HEK293 (cell line): ENCODE measurements around the gene MMP25.

Source experiments
- KLF1 ChIP-seq: fragments of 450-650 bp; formaldehyde crosslinking; IDR thresholded peaks from 2 replicates; pipeline ENCODE4 v1.5.1; 2016; ENCODE audit warnings: missing biosample characterization, missing genetic modification characterization
- KLF17 ChIP-seq: fragments of 450-650 bp; formaldehyde crosslinking; IDR thresholded peaks from 2 replicates; pipeline ENCODE4 v1.5.1; 2016; ENCODE audit warnings: missing biosample characterization, missing genetic modification characterization
- PRDM2 ChIP-seq: fragments of 450-650 bp; formaldehyde crosslinking; IDR thresholded peaks from 2 replicates; pipeline ENCODE4 v1.5.1; 2016; ENCODE audit warnings: missing biosample characterization, missing genetic modification characterization, borderline replicate concordance
- SETDB1 ChIP-seq: IDR thresholded peaks from one replicate; pipeline ENCODE4 v1.6.1; 2017; ENCODE audit warnings: mild to moderate bottlenecking, low read length, moderate library complexity, mixed read lengths; ENCODE audit not compliant: insufficient read length
- ZBTB1 ChIP-seq: fragments of 450-650 bp; formaldehyde crosslinking; IDR thresholded peaks from 2 replicates; pipeline ENCODE4 v1.5.1; 2016; ENCODE audit warnings: missing biosample characterization, missing genetic modification characterization
- ZBTB11 ChIP-seq: fragments of 450-650 bp; formaldehyde crosslinking; conservative IDR thresholded peaks from 2 replicates; pipeline ENCODE4 v1.5.1; 2016; ENCODE audit warnings: low read depth, missing biosample characterization, missing genetic modification characterization
- ZEB2 ChIP-seq: fragments of 450-650 bp; formaldehyde crosslinking; IDR thresholded peaks from 2 replicates; pipeline ENCODE4 v1.5.1; 2016; ENCODE audit warnings: missing biosample characterization, missing genetic modification characterization
- ZNF121 ChIP-seq: fragments of 450-650 bp; formaldehyde crosslinking; IDR thresholded peaks from 2 replicates; pipeline ENCODE4 v1.5.1; 2016; ENCODE audit warnings: missing biosample characterization, missing genetic modification characterization
- ZNF148 ChIP-seq: fragments of 450-650 bp; formaldehyde crosslinking; IDR thresholded peaks from 2 replicates; pipeline ENCODE4 v1.5.0; 2017; ENCODE audit warnings: missing biosample characterization, missing genetic modification characterization, borderline replicate concordance
- ZNF239 ChIP-seq: fragments of 450-650 bp; formaldehyde crosslinking; IDR thresholded peaks from 2 replicates; pipeline ENCODE4 v1.5.1; 2016; ENCODE audit warnings: missing biosample characterization, missing genetic modification characterization
- ZNF24 ChIP-seq: fragments of 450-650 bp; formaldehyde crosslinking; IDR thresholded peaks from 2 replicates; pipeline ENCODE4 v1.5.1; 2016; ENCODE audit warnings: missing biosample characterization, missing genetic modification characterization
- ZNF280C ChIP-seq: fragments of 450-650 bp; formaldehyde crosslinking; IDR thresholded peaks from 2 replicates; pipeline ENCODE4 v1.5.1; 2016; ENCODE audit warnings: missing biosample characterization, missing genetic modification characterization
- ZNF394 ChIP-seq: fragments of 450-650 bp; formaldehyde crosslinking; IDR thresholded peaks from 2 replicates; pipeline ENCODE4 v1.5.1; 2016; ENCODE audit warnings: missing biosample characterization, missing genetic modification characterization, mild to moderate bottlenecking, moderate library complexity, borderline replicate concordance
- ZNF561 ChIP-seq: fragments of 450-650 bp; IDR thresholded peaks from 2 replicates; pipeline ENCODE4 v1.5.1; 2018; ENCODE audit warnings: missing biosample characterization, missing genetic modification characterization, borderline replicate concordance
- ZNF596 ChIP-seq: fragments of 450-650 bp; IDR thresholded peaks from 2 replicates; pipeline ENCODE4 v1.5.0; 2018; ENCODE audit warnings: missing biosample characterization, mild to moderate bottlenecking, missing genetic modification characterization, moderate library complexity
- ZNF629 ChIP-seq: fragments of 450-650 bp; formaldehyde crosslinking; IDR thresholded peaks from 2 replicates; pipeline ENCODE4 v1.5.1; 2017; ENCODE audit warnings: missing biosample characterization, missing genetic modification characterization
- ZNF654 ChIP-seq: fragments of 450-650 bp; formaldehyde crosslinking; IDR thresholded peaks from 2 replicates; pipeline ENCODE4 v1.5.1; 2016; ENCODE audit warnings: low read depth, missing biosample characterization, missing genetic modification characterization
- ZNF664 ChIP-seq: fragments of 450-650 bp; formaldehyde crosslinking; IDR thresholded peaks from 2 replicates; pipeline ENCODE4 v1.5.1; 2016; ENCODE audit warnings: missing biosample characterization, missing genetic modification characterization
- ZNF704 ChIP-seq: fragments of 450-650 bp; formaldehyde crosslinking; IDR thresholded peaks from 2 replicates; pipeline ENCODE4 v1.5.1; 2016; ENCODE audit warnings: missing biosample characterization, missing genetic modification characterization
- ZSCAN4 ChIP-seq: fragments of 450-650 bp; formaldehyde crosslinking; IDR thresholded peaks from 2 replicates; pipeline ENCODE4 v1.5.1; 2017; ENCODE audit warnings: missing biosample characterization, missing genetic modification characterization

Gene MMP25

GRCh38 chr16:3020604-3021448, 25.5 kb upstream of the MMP25 start (continued):
- TF ChIP-seq PRDM2 (tag by site-specific recombination) (0 out of 2 replicates have a peak, but pooled peaks have one; percentile 19), ZSCAN4 (tag by site-specific recombination) (peak; percentile 19; the same call in 1 of the 2 replicates), ZNF664 (no peak), ZNF629 (tag by site-specific recombination) (peak; percentile 96), KLF17 (tag by site-specific recombination) (peak; percentile 99), ZNF596 (tag by site-specific recombination) (no peak), ZEB2 (tag by site-specific recombination) (peak; percentile 98), ZNF654 (tag by site-specific recombination) (0 out of 2 replicates have a peak, but pooled peaks have one; percentile 2), ZNF280C (no peak), ZBTB11 (tag by site-specific recombination) (no peak), KLF1 (tag by site-specific recombination) (peak; percentile 88), ZBTB1 (tag by site-specific recombination) (peak; percentile 85), ZNF561 (tag by site-specific recombination) (no peak), ZNF24 (tag by site-specific recombination) (peak; percentile 84), ZNF704 (tag by site-specific recombination) (no peak), ZNF121 (tag by site-specific recombination) (no peak), ZNF148 (0 out of 2 replicates have a peak, but pooled peaks have one; percentile 17), ZNF394 (tag by site-specific recombination) (peak; percentile 69), ZNF239 (tag by site-specific recombination) (peak; percentile 35; the same call in 1 of the 2 replicates), SETDB1 (no peak)
